SK-N-SH (cell line): Measurements from ENCODE around the gene FGD4. TPM values are rescaled to one million over a fixed set of nuclear protein-coding genes. Genes with fewer than 3 reads are reported as not detected.

Source experiments
- CTCF ChIA-PET: fragments of 300-600, 350-600 bp; formaldehyde crosslinking; extraction: SDS; loops from one replicate; lab custom pipeline; 2021; lab: Yijun Ruan, JAX
- POLR2A ChIA-PET: fragments of 350-600 bp; sonication (Branson Sonifier 250); formaldehyde crosslinking; extraction: SDS; loops from one replicate; lab custom pipeline; 2020; ENCODE audit warnings: antibody characterized with exemption, inconsistent platforms; lab: Yijun Ruan, JAX
- DNase-seq: peaks from one replicate; pipeline ENCODE4 v3.0.0; 2012
- H2AFZ ChIP-seq: fragments of 200-600 bp; sonication (generic); 2 replicates; pipeline ENCODE4 v1.8.1; 2016; ENCODE audit warnings: antibody characterized with exemption, mild to moderate bottlenecking, low read depth
- H3F3A ChIP-seq: fragments of 200-600 bp; sonication (generic); replicated peaks from 2 replicates; pipeline ENCODE3; 2016; ENCODE audit warnings: antibody characterized with exemption, mild to moderate bottlenecking; ENCODE audit not compliant: insufficient read depth
- H3K27ac ChIP-seq, 2 experiments: fragments of 200-500 bp in 1 of 2; fragments of 200-600 bp in 1 of 2; sonication (Bioruptor generic) in 1 of 2; sonication (generic), shearing (Covaris generic) in 1 of 2; 2 replicates each; pipeline versions ENCODE4 v1.5.1 to v1.6.1; 2014 to 2016; ENCODE audit warnings: low read depth in 2 of 2, inconsistent platforms in 1 of 2, low read length in 1 of 2, mild to moderate bottlenecking in 1 of 2, mixed read lengths in 1 of 2
- H3K27me3 ChIP-seq: fragments of 200-600 bp; sonication (generic), shearing (Covaris generic); 2 replicates; pipeline ENCODE4 v1.6.1; 2016; ENCODE audit warnings: mixed run types; ENCODE audit not compliant: insufficient read depth
- H3K36me3 ChIP-seq, 2 experiments: fragments of 200-500 bp in 1 of 2; fragments of 200-600 bp in 1 of 2; sonication (Bioruptor generic) in 1 of 2; sonication (generic) in 1 of 2; replicated peaks in 1 of 2; 2 replicates each; pipeline versions ENCODE3 to v1.5.1; 2014 to 2016; ENCODE audit warnings: low read length in 1 of 2, mild to moderate bottlenecking in 1 of 2; ENCODE audit not compliant: insufficient read depth in 2 of 2, control insufficient read depth in 1 of 2
- H3K4me1 ChIP-seq, 2 experiments: fragments of 200-500 bp in 1 of 2; fragments of 200-600 bp in 1 of 2; sonication (Bioruptor generic) in 1 of 2; sonication (generic), shearing (Covaris generic) in 1 of 2; 2 replicates each; pipeline versions ENCODE4 v1.5.1 to v1.6.1; 2014 to 2016; ENCODE audit warnings: low read depth in 1 of 2, low read length in 1 of 2, mixed run types in 1 of 2; ENCODE audit not compliant: insufficient read depth in 2 of 2, control insufficient read depth in 1 of 2
- H3K4me2 ChIP-seq: fragments of 200-600 bp; sonication (generic), shearing (Covaris generic); 2 replicates; pipeline ENCODE4 v1.6.1; 2017; ENCODE audit warnings: mixed run types
- H3K4me3 ChIP-seq, 2 experiments: fragments of 200-500 bp in 1 of 2; fragments of 200-600 bp in 1 of 2; sonication (Bioruptor generic) in 1 of 2; sonication (generic), shearing (Covaris generic) in 1 of 2; 2 replicates each; pipeline versions ENCODE4 v1.5.1 to v1.8.1; 2014 to 2016; ENCODE audit warnings: low read depth in 2 of 2, inconsistent platforms in 1 of 2, low read length in 1 of 2, mild to moderate bottlenecking in 1 of 2, mixed read lengths in 1 of 2, moderate library complexity in 1 of 2
- H3K79me2 ChIP-seq: fragments of 200-600 bp; sonication (generic); 2 replicates; pipeline ENCODE4 v1.8.1; 2017; ENCODE audit warnings: mild to moderate bottlenecking; ENCODE audit not compliant: insufficient read depth
- H3K9ac ChIP-seq: fragments of 200-600 bp; sonication (generic); 2 replicates; pipeline ENCODE4 v1.6.1; 2017; ENCODE audit warnings: mixed run types
- H3K9me2 ChIP-seq: fragments of 200-600 bp; sonication (generic); 2 replicates; pipeline ENCODE4 v1.6.1; 2017; ENCODE audit warnings: mixed run types
- H3K9me3 ChIP-seq: fragments of 200-600 bp; sonication (generic); 2 replicates; pipeline ENCODE4 v1.6.1; 2017; ENCODE audit warnings: mixed run types, mild to moderate bottlenecking, moderate library complexity
- H4K20me1 ChIP-seq: fragments of 200-600 bp; sonication (generic); 2 replicates; pipeline ENCODE4 v1.6.1; 2017; ENCODE audit warnings: mild to moderate bottlenecking, mixed run types; ENCODE audit not compliant: insufficient read depth
- EZH2phosphoT487 ChIP-seq: fragments of 200-600 bp; sonication (generic); IDR thresholded peaks from 2 replicates; pipeline ENCODE4 v1.6.1; 2017; ENCODE audit warnings: low read depth, mixed run types, mild to moderate bottlenecking, antibody characterized with exemption, moderate library complexity, borderline replicate concordance
- FOSL2 ChIP-seq: IDR thresholded peaks from 2 replicates; pipeline ENCODE4 v1.4.0; 2012; ENCODE audit warnings: low read depth, mild to moderate bottlenecking, moderate library complexity, borderline replicate concordance
- FOXM1 ChIP-seq: IDR thresholded peaks from 2 replicates; pipeline ENCODE4 v1.4.0; 2012; ENCODE audit warnings: low read depth, mild to moderate bottlenecking
- MXI1 ChIP-seq: IDR thresholded peaks from 2 replicates; pipeline ENCODE4 v1.6.1; 2012; ENCODE audit warnings: mild to moderate bottlenecking, low read depth, low read length, improper control_type of control experiment
- NFIC ChIP-seq: IDR thresholded peaks from 2 replicates; pipeline ENCODE4 v1.4.0; 2012; ENCODE audit warnings: borderline replicate concordance
- NRF1 ChIP-seq: IDR thresholded peaks from 2 replicates; pipeline ENCODE4 v1.6.1; 2012; ENCODE audit warnings: low read depth, mild to moderate bottlenecking, low read length
- PBX3 ChIP-seq: IDR thresholded peaks from 2 replicates; pipeline ENCODE4; 2012
- RXRA ChIP-seq: IDR thresholded peaks from 2 replicates; pipeline ENCODE4 v1.4.0; 2012; ENCODE audit warnings: low read depth, mild to moderate bottlenecking, borderline replicate concordance
- SIN3A ChIP-seq: IDR thresholded peaks from 2 replicates; pipeline ENCODE4 v1.6.1; 2012; ENCODE audit warnings: low read depth, mild to moderate bottlenecking, low read length, moderate library complexity, borderline replicate concordance
- TAF1 ChIP-seq: IDR thresholded peaks from 2 replicates; pipeline ENCODE4 v1.6.1; 2012; ENCODE audit warnings: low read depth, mild to moderate bottlenecking, low read length, moderate library complexity, borderline replicate concordance
- TCF12 ChIP-seq: IDR thresholded peaks from 2 replicates; pipeline ENCODE4 v1.4.0; 2012
- USF2 ChIP-seq: fragments of 150-350 bp; IDR thresholded peaks from 2 replicates; pipeline ENCODE4 v1.6.1; 2017; ENCODE audit warnings: antibody characterized with exemption, low read length, low read depth, borderline replicate concordance
- whole genome bisulfite sequencing: methylation state at CpG from one replicate; pipeline ENCODE4 v1.1.6; 2017; ENCODE audit warnings: low lambda C conversion rate; 5-methylcytosine and 5-hydroxymethylcytosine counted together
- polyA plus RNA-seq, 3 experiments: library from polyadenylated mRNA; depleted of rRNA; stranded (reverse); fragments of >200 nt; gene quantifications; 2 replicates each; pipeline ENCODE4 v1.2.3, GENCODE V29; 2012
- TF ChIP-seq, protein P1 (sequence below): fragments of 200-600 bp; sonication (generic); IDR thresholded peaks from 2 replicates; pipeline ENCODE4 v1.6.1; 2017; ENCODE audit warnings: antibody characterized with exemption, mild to moderate bottlenecking, moderate library complexity
- TF ChIP-seq, protein P2 (sequence below): IDR thresholded peaks from 2 replicates; pipeline ENCODE4 v1.4.0; 2012; ENCODE audit warnings: low read depth, borderline replicate concordance
- TF ChIP-seq, protein P3 (sequence below): IDR thresholded peaks from 2 replicates; pipeline ENCODE4 v1.4.0; 2012; ENCODE audit warnings: low read depth
- TF ChIP-seq, protein P4 (sequence below): IDR thresholded peaks from 2 replicates; pipeline ENCODE4 v1.6.1; 2012; ENCODE audit warnings: mild to moderate bottlenecking, low read depth, low read length, moderate library complexity
- TF ChIP-seq, protein P5 (sequence below): IDR thresholded peaks from 2 replicates; pipeline ENCODE4 v1.4.0; 2012; ENCODE audit warnings: low read depth, borderline replicate concordance

The FGD4 gene
- polyA plus RNA-seq, 1 of the 3 experiments (the other 2 are of a cell fraction), result 0.26 TPM

DNA sequence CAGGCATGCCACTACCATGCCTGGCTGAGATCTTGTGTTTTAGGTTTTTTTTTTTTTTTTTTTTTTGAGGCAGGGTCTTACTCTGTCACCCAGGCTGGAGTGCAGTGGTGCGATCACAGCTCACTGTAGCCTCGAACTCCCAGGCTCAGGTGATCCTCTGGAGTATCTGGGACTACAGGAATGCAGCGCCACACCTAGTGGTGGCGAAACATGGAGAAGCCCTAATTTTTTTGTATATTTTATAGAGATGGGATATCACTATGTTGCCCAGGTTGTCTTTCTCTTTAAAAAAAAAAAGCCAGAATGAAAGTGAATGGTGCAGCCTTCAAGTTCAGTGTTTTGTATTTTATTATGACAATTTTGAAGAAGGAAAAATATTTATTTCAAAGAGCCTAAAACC is 44.1 kb downstream of the FGD4 start (continued):
- TF ChIP-seq USF2 (no peak), PBX3 (no peak)
- TF ChIP-seq, protein P1, sequence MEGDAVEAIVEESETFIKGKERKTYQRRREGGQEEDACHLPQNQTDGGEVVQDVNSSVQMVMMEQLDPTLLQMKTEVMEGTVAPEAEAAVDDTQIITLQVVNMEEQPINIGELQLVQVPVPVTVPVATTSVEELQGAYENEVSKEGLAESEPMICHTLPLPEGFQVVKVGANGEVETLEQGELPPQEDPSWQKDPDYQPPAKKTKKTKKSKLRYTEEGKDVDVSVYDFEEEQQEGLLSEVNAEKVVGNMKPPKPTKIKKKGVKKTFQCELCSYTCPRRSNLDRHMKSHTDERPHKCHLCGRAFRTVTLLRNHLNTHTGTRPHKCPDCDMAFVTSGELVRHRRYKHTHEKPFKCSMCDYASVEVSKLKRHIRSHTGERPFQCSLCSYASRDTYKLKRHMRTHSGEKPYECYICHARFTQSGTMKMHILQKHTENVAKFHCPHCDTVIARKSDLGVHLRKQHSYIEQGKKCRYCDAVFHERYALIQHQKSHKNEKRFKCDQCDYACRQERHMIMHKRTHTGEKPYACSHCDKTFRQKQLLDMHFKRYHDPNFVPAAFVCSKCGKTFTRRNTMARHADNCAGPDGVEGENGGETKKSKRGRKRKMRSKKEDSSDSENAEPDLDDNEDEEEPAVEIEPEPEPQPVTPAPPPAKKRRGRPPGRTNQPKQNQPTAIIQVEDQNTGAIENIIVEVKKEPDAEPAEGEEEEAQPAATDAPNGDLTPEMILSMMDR, result no peak
- TF ChIP-seq, protein P2, sequence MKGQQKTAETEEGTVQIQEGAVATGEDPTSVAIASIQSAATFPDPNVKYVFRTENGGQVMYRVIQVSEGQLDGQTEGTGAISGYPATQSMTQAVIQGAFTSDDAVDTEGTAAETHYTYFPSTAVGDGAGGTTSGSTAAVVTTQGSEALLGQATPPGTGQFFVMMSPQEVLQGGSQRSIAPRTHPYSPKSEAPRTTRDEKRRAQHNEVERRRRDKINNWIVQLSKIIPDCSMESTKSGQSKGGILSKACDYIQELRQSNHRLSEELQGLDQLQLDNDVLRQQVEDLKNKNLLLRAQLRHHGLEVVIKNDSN, result no peak

DNA sequence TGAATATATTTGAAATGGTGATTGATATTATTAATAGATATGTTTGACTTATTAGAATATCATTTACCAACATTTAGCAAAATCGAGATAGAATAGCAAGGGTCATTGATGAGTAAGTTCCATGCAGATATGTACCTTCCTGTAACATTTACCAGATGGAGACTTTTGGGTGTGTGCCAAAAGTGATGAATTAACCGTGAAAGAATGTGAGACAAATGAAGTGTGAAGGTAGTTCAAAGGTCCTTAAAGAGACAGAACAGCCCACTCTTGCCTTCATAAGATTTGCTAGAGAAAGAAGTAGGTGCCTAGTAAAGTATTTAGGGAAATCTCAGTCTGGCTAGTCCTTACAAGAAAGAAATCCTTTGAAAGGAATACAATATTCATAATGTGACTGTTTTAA is 45.5 kb downstream of the FGD4 start:
- H3K4me3 ChIP-seq, result no peak overlapping the region
- H3K27me3 ChIP-seq, result no peaks in the 10 kb centered on the region
- H3K4me2 ChIP-seq, result no peak overlapping the region
- H3K36me3 ChIP-seq, result no peaks in the 10 kb centered on the region
- WGBS, result 7% methylated on average over 2 of the region's 2 CpGs
- H4K20me1 ChIP-seq, result no peaks in the 10 kb centered on the region
- H3K9me3 ChIP-seq, result no peaks in the 10 kb centered on the region
- no peaks in the 10 kb centered on the region for H3F3A ChIP-seq
- peaks cover 0 to 5% of the 10 kb centered on the region in 2 experiments; a peak in 1 of 4 replicates for H3K4me1 ChIP-seq
- no peak overlapping the region for H3K27ac ChIP-seq
- no peak overlapping the region for H2AFZ ChIP-seq
- no peaks in the 10 kb centered on the region for H3K9me2 ChIP-seq
- CTCF ChIA-PET, result no interaction called here
- no peaks in the 10 kb centered on the region for H3K79me2 ChIP-seq
- H3K9ac ChIP-seq, result no peak overlapping the region
- DNase-seq, result no peak
- POLR2A ChIA-PET, result no interaction called here
- TF ChIP-seq, protein P3, sequence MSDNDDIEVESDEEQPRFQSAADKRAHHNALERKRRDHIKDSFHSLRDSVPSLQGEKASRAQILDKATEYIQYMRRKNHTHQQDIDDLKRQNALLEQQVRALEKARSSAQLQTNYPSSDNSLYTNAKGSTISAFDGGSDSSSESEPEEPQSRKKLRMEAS, result no peak
- peak; percentile 45; the same call in 1 of the 2 replicates for TF ChIP-seq FOSL2
- TF ChIP-seq, protein P4, sequence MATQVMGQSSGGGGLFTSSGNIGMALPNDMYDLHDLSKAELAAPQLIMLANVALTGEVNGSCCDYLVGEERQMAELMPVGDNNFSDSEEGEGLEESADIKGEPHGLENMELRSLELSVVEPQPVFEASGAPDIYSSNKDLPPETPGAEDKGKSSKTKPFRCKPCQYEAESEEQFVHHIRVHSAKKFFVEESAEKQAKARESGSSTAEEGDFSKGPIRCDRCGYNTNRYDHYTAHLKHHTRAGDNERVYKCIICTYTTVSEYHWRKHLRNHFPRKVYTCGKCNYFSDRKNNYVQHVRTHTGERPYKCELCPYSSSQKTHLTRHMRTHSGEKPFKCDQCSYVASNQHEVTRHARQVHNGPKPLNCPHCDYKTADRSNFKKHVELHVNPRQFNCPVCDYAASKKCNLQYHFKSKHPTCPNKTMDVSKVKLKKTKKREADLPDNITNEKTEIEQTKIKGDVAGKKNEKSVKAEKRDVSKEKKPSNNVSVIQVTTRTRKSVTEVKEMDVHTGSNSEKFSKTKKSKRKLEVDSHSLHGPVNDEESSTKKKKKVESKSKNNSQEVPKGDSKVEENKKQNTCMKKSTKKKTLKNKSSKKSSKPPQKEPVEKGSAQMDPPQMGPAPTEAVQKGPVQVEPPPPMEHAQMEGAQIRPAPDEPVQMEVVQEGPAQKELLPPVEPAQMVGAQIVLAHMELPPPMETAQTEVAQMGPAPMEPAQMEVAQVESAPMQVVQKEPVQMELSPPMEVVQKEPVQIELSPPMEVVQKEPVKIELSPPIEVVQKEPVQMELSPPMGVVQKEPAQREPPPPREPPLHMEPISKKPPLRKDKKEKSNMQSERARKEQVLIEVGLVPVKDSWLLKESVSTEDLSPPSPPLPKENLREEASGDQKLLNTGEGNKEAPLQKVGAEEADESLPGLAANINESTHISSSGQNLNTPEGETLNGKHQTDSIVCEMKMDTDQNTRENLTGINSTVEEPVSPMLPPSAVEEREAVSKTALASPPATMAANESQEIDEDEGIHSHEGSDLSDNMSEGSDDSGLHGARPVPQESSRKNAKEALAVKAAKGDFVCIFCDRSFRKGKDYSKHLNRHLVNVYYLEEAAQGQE, result no peak
- TF ChIP-seq, protein P5, sequence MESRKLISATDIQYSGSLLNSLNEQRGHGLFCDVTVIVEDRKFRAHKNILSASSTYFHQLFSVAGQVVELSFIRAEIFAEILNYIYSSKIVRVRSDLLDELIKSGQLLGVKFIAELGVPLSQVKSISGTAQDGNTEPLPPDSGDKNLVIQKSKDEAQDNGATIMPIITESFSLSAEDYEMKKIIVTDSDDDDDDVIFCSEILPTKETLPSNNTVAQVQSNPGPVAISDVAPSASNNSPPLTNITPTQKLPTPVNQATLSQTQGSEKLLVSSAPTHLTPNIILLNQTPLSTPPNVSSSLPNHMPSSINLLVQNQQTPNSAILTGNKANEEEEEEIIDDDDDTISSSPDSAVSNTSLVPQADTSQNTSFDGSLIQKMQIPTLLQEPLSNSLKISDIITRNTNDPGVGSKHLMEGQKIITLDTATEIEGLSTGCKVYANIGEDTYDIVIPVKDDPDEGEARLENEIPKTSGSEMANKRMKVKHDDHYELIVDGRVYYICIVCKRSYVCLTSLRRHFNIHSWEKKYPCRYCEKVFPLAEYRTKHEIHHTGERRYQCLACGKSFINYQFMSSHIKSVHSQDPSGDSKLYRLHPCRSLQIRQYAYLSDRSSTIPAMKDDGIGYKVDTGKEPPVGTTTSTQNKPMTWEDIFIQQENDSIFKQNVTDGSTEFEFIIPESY, result no peak
- TF ChIP-seq, protein P2, result no peak
- TF ChIP-seq MXI1, result no peak
- TF ChIP-seq TAF1, result no peak
- TF ChIP-seq PBX3, result peak; percentile 55
- 0 out of 2 replicates have a peak, but pooled peaks have one; percentile 17 for TF ChIP-seq RXRA
- no peak for TF ChIP-seq SIN3A
- peak; percentile 80 for TF ChIP-seq NFIC
- TF ChIP-seq FOXM1, result no peak
- TF ChIP-seq NRF1, result no peak
- TF ChIP-seq TCF12, result peak; percentile 85
- no peak for TF ChIP-seq EZH2phosphoT487
